ENCODE measurements around the gene ATAD2B. TPM values are rescaled to one million over a fixed set of nuclear protein-coding genes. Genes with fewer than 3 reads are reported as not detected.

The ATAD2B gene
- total and polyA plus RNA-seq, 10 donors, result 4.4 to 61.2 (median 36.8) TPM

- Histone ChIP-seq H3K9me3 (no peaks in the 10 kb centered on the region), H3K27me3 (replicated peaks in 1 of 7) (no peaks in the 10 kb centered on the region), H3K4me1 (peaks cover 0 to 15% (median 6%) of the 10 kb centered on the region in 6 donors), H3K4me3 (no peak overlapping the region), H3K27ac (no peak overlapping the region), H3K36me3 (peaks cover 0 to 16% (median 0%) of the 10 kb centered on the region in 6 donors)
- 61 to 90% (median 79%) methylated on average over 1 of the region's 1 CpG for WGBS, 5 donors
- no peak for DNase-seq
- intact Hi-C loops (cut with DNase I; ENCODE audit: low total_unique reads), result no loop called here
- TF ChIP-seq CTCF (IDR thresholded peaks at IDR 0.05 in 8 of 11, conservative IDR thresholded peaks at IDR 0.05 in 3 of 11) (no peak), POLR2A (IDR thresholded peaks at IDR 0.05) (no peak), POLR2AphosphoS5 (IDR thresholded peaks at IDR 0.05) (no peak)
These were observed 7.3 kb upstream of the ATAD2B start for GRCh38 chr2:23934259-23934658.

GRCh38 chr2:23926290-23926749, 603 bp downstream of the ATAD2B start:
- 0 to 1% (median 0%) methylated on average over 3 to 39 of the region's 39 CpGs for WGBS, 5 donors
- H3K4me1 ChIP-seq, result peaks cover 24 to 73% (median 48%) of the 10 kb centered on the region in 6 donors
- DNase-seq, result peak; percentile 91

GRCh38 chr2:23925702-23926289, 1.1 kb downstream of the ATAD2B start:
- no peak for DNase-seq
- Histone ChIP-seq H3K4me1 (peaks cover 24 to 77% (median 49%) of the 10 kb centered on the region in 6 donors), H3K9me3 (no peaks in the 10 kb centered on the region), H3K36me3 (peaks cover 0 to 5% (median 0%) of the 10 kb centered on the region in 6 donors), H3K27ac (peak overlapping the region; percentile 91 to 100 (median 98)), H3K27me3 (replicated peaks in 1 of 7) (no peaks in the 10 kb centered on the region), H3K4me3 (peak overlapping the region; percentile 69 to 97 (median 86))
- 1% methylated on average over 13 of the region's 13 CpGs for WGBS, 5 donors
- intact Hi-C loops (cut with DNase I; ENCODE audit: low total_unique reads), result loop anchor here (5.0 kb wide), 1 partner anchor 157 kb away; the partner anchor contains the start of gene TP53I3
- TF ChIP-seq POLR2AphosphoS5 (IDR thresholded peaks at IDR 0.05), result peak; percentile 4 to 90 (median 79)
- no peak for TF ChIP-seq CTCF (IDR thresholded peaks at IDR 0.05 in 8 of 11, conservative IDR thresholded peaks at IDR 0.05 in 3 of 11)
- TF ChIP-seq POLR2A (IDR thresholded peaks at IDR 0.05), result peak in 1 of 3 donors; percentile 66

More at GRCh38 chr2:23926290-23926749, 603 bp downstream of the ATAD2B start:
- peak overlapping the region; percentile 91 to 100 (median 98) for H3K27ac ChIP-seq
- no peak for TF ChIP-seq POLR2AphosphoS5 (IDR thresholded peaks at IDR 0.05)
- TF ChIP-seq CTCF (IDR thresholded peaks at IDR 0.05 in 8 of 11, conservative IDR thresholded peaks at IDR 0.05 in 3 of 11), result no peak
- TF ChIP-seq POLR2A (IDR thresholded peaks at IDR 0.05), result no peak
- no peaks in the 10 kb centered on the region for H3K27me3 ChIP-seq (replicated peaks in 1 of 7)
- H3K36me3 ChIP-seq, result peaks cover 0 to 9% (median 0%) of the 10 kb centered on the region in 6 donors
- peak overlapping the region; percentile 69 to 97 (median 86) for H3K4me3 ChIP-seq
- intact Hi-C loops (cut with DNase I; ENCODE audit: low total_unique reads), result loop anchor here (5.0 kb wide), 1 partner anchor 156 kb away; the partner anchor contains the start of gene TP53I3
- H3K9me3 ChIP-seq, result no peaks in the 10 kb centered on the region
